Left colon (tissue), 2 donors: Measurements from ENCODE around the gene NCKIPSD. TPM values are rescaled to one million over a fixed set of nuclear protein-coding genes. Genes with fewer than 3 reads are reported as not detected.
"Not testable (repeated sequence)": the region's sequence is repeated elsewhere in the genome, so short reads cannot be mapped to it uniquely, and the experiment has no call there.

ENCODE experiments used
- ATAC-seq: fragments of 200-7000 bp; cut with Tn5 transposase; one replicate; pipeline ENCODE4 v1.9.1; 2020; ENCODE audit warnings: mild to moderate bottlenecking, moderate library complexity
- DNase-seq, 2 donors: peaks; one replicate each; pipeline ENCODE4 v3.0.0-alpha.2; 2020
- intact Hi-C, 2 donors: fragments of 100-400 bp; cut with DNase I in 1 of 2; cut with micrococcal nuclease in 1 of 2; formaldehyde crosslinking; loops; one replicate each; pipeline versions ENCODE4 v1.11.2 to v1.14.0; 2022; cut with DNase I, micrococcal nuclease
- long read RNA-seq: library from polyadenylated mRNA; unstranded; transcript quantifications from one replicate; pipeline ENCODE4 v2.0.0, GENCODE V29; 2021
- total RNA-seq, 2 donors: library from RNA; stranded (reverse); fragmentation: NEBNext Ultra II Directional; extraction: Animal tissue kit (Norgen Biotek cat#: 25700); gene quantifications; one replicate each; pipeline ENCODE4 v1.2.1, GENCODE V29; 2021
- donor health status: DM: no; HTN: no; CAD: no.
- donor health status: DM: yes; HTN: yes; CAD: no.

The NCKIPSD gene
- total RNA-seq = 10 to 100 TPM; 19.5 to 24.8 TPM
- long read RNA-seq, partial matches to known transcripts = 8 of 14 reads
- long read RNA-seq, other reads (novel, unspliced or antisense) = 5 of 14 reads

DNA sequence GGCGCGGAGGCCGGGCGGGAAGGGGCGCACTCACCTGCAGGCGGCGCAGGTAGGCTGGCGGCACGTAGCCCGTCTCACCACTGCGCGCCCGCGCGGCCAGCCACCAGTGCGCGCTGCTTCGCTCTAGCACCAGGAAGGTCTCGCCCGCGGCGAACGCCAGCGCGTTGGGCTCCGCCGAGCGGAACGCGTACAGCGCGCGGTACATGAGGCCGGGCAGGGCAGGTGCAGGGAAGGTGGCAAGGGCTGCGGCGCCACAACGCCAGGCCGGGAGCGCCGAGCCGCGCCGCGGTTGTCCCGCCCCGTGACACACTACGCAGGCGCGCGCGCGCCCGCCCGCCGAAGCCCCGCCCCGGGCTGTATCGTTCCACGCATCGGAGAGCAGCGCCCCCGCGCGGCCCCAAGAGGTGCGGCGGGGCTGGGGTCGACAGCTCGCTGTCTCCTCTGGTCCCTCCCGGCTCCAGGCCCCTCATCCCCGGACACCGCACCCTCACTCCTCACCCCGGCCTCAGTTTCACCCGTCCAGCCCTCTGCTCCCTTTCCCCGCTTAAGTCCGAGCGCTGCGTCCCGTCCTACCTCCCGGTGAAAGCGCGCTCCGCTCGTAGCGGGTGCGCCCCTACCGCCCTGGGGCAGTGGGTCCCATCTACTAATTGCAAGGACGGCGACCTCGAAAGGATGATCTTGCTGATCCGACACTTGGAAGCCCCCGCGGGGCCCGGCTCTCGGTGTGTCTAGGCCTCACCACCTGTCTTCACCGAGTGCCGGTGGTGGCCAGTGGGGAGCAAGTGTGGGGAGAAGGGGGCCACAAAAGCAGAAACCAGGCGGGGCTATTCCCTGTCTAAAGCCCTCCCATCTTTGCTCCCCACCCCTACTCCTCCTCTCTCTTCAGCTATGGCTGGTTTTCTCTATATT is at the start of gene NCKIPSD:
TSS of gene NCKIPSD (minus strand) at position 313 of the 909 bp plus-strand sequence. CDS start at position 205, 108 bp downstream.
- peak; percentile 76 to 96 for DNase-seq
- intact Hi-C loops = no loop called here
- peak; percentile 90 for ATAC-seq

DNA sequence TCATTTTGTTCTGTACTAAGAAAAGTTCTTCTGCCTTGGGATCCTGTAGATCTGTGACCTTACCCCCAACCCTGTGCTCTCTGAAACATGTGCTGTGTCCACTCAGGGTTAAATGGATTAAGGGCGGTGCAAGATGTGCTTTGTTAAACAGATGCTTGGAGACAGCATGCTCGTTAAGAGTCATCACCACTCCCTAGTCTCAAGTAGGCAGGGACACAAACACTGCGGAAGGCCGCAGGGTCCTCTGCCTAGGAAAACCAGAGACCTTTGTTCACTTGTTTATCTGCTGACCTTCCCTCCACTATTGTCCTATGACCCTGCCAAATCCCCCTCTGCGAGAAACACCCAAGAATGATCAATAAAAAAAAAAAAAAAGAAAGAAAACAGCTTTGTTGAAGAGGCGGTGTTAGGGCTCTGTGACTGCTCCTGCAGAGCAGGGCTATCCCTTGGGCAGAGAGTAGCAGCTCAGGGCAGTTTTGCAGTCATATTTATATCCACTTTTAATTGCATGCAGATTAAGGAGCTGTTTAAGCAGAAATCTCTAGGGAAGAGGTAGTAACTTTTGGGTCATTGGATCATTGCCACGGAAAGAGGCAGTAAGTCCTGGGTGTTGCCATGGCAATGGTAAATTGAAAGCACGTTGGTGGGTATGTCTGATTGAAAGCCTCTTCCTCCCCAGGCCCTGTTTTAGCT is 49.5 kb upstream of the NCKIPSD start:
- ATAC-seq = peak; percentile 24
- intact Hi-C loops, DNase-seq: not testable (repeated sequence)

DNA sequence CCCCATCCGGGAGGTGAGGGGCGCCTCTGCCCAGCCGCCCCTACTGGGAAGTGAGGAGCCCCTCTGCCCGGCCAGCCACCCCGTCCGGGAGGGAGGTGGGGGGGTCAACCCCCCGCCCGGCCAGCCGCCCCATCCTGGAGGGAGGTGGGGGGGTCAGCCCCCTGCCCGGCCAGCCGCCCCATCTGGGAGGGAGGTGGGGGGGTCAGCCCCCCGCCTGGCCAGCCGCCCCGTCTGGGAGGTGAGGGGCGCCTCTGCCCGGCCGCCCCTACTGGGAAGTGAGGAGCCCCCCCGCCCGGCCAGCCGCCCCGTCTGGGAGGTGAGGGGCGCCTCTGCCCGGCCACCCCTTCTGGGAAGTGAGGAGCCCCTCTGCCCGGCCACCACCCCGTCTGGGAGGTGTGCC is 48.8 kb upstream of the NCKIPSD start:
- DNase-seq, ATAC-seq, intact Hi-C loops: not testable (repeated sequence)

DNA sequence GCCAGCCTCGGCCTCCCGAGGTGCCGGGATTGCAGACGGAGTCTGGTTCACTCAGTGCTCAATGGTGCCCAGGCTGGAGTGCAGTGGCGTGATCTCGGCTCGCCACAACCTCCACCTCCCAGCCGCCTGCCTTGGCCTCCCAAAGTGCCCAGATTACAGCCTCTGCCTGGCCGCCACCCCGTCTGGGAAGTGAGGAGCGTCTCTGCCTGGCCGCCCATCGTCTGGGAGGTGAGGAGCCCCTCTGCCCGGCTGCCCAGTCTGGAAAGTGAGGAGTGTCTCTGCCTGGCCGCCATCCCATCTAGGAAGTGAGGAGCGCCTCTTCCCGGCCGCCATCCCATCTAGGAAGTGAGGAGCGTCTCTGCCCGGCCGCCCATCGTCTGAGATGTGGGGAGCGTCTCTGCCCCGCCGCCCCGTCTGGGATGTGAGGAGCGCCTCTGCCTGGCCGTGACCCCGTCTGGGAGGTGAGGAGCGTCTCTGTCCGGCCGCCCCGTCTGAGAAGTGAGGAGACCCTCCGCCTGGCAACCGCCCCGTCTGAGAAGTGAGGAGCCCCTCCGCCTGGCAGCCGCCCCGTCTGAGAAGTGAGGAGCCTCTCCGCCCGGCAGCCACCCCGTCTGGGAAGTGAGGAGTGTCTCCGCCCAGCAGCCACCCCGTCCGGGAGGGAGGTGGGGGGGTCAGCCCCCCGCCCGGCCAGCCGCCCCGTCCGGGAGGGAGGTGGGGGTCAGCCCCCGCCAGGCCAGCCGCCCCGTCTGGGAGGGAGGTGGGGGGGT is 48.2 kb upstream of the NCKIPSD start:
- not testable (repeated sequence) for ATAC-seq

DNA sequence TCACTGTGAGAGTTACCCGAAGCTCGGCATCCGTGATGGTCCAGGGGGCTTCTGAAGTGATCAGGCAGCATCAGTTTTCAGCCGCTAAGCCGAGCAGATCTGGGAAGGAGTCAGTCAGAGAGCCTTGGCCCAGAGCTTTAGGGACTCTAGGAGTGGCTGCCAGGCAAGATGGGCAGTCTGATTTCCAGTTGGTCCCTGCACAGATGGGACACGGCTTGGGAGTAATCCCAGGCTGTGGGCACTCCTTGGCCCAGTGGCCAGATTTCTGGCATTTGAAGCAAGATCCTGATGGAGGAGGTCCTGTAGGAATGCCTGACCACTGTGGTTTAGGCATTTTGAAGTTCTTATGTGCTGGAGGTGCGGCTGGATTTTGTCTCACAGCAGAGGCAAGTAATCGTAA is 41.8 kb upstream of the NCKIPSD start:
- intact Hi-C loops = no loop called here
- no peak for ATAC-seq

More for the DNA sequence above, 48.2 kb upstream of the NCKIPSD start:
- intact Hi-C loops, DNase-seq: not testable (repeated sequence)

DNA sequence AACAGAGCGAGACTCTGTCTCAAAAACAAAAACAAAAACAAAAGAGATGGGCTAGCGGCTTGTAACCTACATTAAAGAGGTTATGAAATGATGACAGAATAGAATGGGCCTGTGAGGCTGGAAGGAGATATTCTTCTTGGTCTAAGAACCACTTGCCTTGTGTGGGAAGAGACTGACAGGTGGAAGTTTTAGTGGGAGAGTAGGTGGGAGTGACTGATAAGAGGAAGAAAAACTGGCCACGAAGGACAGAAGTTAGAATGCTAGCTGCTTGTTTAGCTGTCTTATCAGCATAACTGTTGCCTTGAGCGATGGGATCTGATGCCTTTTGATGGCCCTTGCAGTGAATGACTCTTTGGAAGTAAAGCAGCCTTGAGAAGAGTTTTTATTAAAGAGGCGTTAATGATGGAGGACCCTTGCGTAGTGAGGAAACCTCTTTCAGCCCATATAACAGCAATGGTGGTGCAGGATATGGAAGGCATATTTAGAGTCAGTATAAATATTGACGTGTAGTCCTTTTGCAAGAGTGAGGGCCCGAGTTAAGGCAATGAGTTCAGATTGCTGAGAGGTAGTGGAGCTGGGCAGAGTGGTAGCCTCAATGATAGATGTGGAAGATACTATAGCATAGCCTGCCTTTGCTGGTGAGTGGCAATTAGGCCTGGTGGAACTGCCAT is 39.6 kb upstream of the NCKIPSD start:
- DNase-seq, intact Hi-C loops, ATAC-seq: not testable (repeated sequence)

More for the DNA sequence above, 41.8 kb upstream of the NCKIPSD start:
- no peak for DNase-seq

DNA sequence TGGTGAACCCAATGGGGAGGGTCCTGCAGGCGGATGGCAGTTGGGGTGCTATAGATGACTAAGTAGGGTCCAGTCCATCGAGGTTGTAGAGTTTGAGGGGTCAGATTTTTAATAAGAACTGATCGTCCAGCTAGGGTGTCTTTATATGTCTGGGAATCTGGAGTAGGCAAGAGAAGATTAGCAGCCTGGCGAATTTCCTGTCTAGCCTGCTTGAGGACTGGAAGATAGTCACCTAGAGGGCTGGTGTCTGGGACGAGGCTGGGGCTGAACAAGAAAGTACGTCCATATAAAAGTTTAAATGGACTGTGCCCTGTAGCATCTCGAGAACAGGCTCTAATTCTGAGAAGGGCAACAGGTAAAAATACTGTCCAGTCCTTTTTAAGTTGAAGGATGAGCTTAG is 38.0 kb upstream of the NCKIPSD start:
- DNase-seq (no peak), ATAC-seq (no peak)
- intact Hi-C loops = no loop called here

DNA sequence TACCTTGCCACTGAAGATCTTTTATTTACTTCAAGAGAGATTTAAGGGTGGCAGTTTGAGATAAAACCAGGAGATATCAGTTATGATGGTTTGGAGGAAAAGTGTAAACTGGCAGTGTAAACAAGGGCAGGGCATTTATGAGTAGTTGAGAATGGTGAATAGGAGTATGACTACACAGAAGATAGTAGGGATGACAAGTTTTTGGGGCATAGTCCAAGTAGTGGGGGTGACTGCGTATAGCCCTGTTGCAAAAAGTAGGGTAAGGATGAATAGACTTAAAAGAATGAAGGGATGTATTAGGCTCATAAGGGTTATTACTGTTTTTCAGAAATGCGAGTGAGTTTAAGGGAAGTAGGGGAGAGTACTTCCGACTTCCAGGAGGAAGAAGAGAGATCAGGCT is 37.6 kb upstream of the NCKIPSD start:
- intact Hi-C loops, DNase-seq: not testable (repeated sequence)

DNA sequence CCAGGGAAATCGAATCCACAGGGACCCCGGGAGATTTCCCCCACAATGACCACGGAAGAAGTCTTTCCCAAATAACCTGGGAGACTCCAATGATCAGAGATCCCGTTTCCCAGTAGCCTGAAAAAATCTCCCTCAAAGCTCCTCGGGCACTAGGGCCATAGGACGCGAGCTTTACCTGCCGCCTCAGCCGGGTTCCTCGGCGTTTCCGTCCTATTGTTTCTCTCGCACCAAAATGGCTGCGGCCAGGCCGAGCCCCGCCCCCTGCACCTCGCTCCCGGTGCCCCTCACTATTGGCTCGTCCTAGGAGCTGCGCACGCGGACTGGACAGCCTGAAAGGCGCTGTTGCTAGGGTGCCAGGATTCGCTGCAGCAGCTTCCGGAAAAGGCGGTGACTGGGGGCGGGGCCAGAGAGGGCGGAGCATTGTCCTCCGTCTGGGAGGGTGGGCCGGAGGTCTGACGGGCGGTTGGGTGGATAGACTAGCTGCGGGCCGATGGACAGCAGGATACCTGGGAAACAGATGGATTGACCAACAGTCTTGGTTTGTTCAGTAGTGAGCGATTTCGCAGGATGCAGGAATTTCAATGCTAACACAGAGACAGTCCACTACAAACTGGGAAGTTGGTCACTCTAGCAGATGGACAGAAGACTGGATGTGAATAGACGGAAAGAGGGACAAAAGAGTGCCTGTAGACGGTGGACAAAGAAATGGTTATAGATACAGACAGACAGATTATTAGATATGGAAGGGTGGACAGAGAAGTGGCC is 31.4 kb upstream of the NCKIPSD start, which contains the start of gene IP6K2:
TSS of gene IP6K2 (minus strand) at position 240 of the 765 bp plus-strand sequence. CDS start 21,930 bp downstream, outside the sequence.
- intact Hi-C loops = no loop called here
- ATAC-seq (peak; percentile 93), DNase-seq (peak; percentile 99 to 100)

More for the DNA sequence above, 37.6 kb upstream of the NCKIPSD start:
- peak; percentile 47 for ATAC-seq

DNA sequence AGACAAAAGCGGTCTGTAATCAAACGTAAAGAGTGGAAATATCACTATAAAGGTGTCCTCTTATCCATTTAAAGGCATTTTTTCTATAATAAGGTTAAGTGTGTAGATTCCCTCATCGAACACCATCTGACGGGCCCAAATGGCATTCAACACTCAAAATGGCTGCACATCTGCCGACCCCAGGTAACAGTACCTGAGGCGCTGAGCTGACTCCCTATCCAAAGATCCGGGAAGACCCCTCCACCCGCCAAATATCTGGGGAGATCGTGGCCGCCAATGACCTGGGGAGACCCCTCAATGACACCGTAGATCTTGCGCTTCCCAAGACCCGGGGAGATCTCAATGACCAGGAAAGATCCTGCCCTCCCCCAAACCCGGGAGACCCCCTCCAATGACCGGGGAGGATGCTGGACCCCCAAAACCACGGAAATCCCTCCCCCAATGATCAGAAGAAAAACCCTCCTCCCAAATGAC is 30.8 kb upstream of the NCKIPSD start:
- DNase-seq = peak; percentile 36 to 40
- ATAC-seq = peak; percentile 21
- intact Hi-C loops = no loop called here

DNA sequence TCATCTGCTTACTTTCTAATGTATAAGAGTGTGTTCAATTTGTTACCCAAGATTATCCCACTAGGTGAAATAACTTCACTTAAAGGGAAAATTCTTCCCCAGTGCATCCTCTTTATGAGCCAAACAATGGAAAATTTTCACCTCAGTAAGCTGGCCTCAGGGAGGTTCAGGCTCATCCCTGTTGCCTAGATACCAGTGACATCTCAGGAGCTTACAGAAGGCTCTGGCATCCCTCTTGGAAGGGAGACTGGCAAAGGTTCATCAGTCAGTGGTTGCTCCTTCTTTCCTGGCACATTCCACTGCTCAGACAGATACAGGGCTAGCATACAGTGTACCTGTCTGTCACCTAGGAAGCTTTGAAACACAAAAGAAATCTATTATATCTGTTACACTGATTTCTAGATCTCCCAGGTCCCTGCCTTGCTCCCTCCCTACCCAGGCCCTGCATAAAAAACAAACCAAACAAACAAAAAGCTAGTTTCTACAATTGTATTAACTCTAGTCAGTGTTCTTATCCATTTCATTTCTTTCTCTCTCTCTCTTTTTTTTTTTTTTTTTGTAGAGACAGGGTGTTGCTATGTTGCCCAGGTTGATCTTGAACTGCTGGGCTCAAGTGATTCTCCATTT is 29.6 kb upstream of the NCKIPSD start:
- no peak for ATAC-seq
- no peak for DNase-seq
- intact Hi-C loops = no loop called here

DNA sequence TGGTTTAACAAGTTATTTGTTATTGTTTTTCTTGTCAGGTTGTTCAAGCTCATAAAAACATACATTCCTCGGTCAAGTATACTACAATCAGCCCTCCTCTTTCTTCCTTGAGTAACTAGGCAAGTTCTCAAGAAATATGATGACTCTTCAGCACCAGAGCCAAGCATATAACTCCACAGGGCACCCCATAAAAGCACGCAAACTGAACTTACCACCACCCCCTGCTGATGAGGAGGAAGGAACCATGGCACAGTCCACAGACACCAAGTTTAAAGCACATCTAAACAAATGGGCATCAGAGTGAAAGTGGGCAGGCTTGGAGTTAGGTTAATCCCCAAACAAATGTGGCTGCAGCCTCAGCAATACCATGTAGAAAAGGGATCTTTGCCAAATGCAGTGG is 26.0 kb upstream of the NCKIPSD start:
- DNase-seq = no peak
- ATAC-seq = no peak
- intact Hi-C loops = no loop called here

DNA sequence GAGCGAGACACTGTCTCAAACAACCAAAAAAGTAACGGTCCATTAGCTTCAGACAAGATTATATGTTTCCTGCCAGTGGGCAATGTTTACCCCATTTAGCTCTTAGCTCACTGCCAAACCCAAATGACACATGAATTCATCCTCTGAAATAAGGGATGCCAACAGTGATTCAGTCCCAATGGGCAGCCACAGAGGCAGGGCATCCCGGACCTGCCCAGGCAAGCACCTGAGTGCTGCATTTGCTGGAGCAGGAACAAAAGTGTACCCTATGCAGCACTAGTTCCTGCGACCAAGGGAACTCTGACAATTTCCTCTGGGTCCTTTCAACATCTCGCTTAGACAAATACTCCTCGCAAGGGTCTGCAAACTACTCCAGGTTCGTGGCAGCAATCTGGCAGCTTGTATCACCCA is 23.3 kb upstream of the NCKIPSD start:
- ATAC-seq = no peak
- no peak for DNase-seq
- intact Hi-C loops = no loop called here

DNA sequence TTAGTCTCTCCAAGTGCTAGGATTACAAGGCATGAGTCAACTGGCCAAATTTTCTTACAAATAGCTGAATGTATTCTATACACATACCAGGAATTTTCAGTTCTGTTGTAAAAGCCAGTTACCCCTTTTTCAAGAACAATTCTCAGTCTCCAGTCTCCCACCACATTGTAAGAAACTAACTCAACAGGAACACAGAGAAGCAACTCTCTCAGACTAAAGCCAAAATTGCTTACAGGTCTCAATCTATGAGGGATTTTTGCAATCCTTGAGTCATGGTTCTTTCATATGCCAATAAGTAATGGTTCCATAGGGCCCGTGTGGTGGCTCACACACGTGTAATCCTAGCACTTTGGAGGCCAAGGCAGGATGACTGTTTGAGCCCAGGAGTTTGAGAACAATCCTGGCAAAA is 22.8 kb upstream of the NCKIPSD start:
- intact Hi-C loops = no loop called here
- DNase-seq (no peak), ATAC-seq (no peak)

DNA sequence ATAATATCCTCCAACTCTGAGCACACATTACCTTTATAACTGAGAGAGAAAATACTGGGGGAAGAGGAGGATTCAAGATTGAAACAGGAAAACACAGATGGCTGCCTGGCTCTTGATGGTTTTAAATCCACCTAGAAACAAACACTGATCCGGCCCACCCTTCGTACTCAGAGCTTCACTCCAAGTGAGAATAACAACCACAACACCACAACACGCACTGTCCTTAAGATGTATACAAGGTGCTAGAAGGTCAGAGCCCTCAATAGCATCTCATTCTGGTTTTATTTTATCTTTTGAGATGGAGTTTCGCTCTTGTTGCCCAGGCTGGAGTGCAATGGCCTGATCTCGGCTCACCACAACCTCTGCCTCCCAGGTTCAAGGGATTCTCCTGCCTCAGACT is 21.4 kb upstream of the NCKIPSD start:
- no peak for ATAC-seq
- DNase-seq = no peak
- intact Hi-C loops = no loop called here

DNA sequence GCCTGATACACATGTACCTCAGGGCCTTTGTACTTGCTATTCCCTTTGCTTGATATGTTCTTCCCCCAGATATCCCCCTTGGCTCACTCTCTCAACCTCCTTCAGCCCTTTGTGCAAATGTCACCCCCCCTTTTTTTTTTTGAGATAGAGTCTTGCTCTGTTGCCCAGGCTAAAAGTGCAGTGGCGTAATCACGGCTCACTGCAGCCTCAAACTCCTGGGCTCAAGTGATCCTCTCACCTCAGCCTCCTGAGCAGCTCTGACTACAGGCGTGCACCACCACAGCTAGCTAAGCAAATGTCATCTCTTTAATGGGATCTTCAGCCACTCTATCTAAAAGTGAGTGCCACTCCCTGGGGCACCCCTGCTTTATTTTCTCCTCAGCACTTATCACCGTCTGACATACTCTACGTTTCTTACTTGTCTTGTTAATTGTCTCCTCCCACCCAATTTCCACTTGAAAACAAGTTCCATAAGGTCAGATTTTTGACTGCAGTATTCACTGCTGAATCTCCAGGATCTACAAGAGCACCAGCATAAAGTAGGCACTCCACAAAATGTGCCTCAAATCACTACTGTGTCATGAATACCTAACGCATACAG is 16.7 kb upstream of the NCKIPSD start:
- ATAC-seq (no peak), DNase-seq (no peak)
- intact Hi-C loops = no loop called here
